GM12801 (cell line): ENCODE data around the gene ACKR2.

Experiments used
- TF ChIP-seq, protein P1 (sequence below): IDR thresholded peaks from one replicate; pipeline ENCODE4 v1.5.1; 2011; ENCODE audit warnings: control low read depth; ENCODE audit not compliant: insufficient read length; ENCODE audit errors: extremely low read depth

The ACKR2 gene

GRCh38 chr3:42827654-42828053, 18.4 kb downstream of the ACKR2 start:
- TF ChIP-seq, protein P1, sequence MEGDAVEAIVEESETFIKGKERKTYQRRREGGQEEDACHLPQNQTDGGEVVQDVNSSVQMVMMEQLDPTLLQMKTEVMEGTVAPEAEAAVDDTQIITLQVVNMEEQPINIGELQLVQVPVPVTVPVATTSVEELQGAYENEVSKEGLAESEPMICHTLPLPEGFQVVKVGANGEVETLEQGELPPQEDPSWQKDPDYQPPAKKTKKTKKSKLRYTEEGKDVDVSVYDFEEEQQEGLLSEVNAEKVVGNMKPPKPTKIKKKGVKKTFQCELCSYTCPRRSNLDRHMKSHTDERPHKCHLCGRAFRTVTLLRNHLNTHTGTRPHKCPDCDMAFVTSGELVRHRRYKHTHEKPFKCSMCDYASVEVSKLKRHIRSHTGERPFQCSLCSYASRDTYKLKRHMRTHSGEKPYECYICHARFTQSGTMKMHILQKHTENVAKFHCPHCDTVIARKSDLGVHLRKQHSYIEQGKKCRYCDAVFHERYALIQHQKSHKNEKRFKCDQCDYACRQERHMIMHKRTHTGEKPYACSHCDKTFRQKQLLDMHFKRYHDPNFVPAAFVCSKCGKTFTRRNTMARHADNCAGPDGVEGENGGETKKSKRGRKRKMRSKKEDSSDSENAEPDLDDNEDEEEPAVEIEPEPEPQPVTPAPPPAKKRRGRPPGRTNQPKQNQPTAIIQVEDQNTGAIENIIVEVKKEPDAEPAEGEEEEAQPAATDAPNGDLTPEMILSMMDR: no peak

DNA sequence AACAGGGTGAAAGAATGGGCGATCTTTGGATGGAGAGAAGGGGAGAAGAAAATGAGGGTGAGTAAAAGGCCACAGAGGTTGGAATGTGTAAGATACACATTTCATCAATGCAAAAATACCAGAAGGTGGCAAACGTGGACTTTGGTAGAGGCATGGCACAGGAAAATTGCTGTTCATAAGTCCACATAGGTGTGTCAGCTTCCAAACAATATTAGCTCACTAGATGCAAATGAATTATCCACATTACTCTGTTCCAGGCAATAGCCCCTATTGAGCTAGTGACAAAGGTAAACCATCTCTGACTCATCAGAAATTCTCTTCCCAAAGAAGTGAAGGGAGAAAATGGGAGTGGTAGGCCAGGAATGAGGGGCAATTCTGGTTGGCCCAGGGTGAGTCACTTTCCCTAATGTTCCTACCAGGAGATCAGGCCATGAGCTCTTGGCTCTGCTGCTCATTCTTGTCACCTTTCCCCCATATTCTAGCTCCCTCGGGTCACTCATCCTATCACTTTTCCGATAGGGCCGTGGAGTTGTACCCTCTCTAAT, 19.9 kb downstream of the ACKR2 start:
- TF ChIP-seq, protein P1: no peak

DNA sequence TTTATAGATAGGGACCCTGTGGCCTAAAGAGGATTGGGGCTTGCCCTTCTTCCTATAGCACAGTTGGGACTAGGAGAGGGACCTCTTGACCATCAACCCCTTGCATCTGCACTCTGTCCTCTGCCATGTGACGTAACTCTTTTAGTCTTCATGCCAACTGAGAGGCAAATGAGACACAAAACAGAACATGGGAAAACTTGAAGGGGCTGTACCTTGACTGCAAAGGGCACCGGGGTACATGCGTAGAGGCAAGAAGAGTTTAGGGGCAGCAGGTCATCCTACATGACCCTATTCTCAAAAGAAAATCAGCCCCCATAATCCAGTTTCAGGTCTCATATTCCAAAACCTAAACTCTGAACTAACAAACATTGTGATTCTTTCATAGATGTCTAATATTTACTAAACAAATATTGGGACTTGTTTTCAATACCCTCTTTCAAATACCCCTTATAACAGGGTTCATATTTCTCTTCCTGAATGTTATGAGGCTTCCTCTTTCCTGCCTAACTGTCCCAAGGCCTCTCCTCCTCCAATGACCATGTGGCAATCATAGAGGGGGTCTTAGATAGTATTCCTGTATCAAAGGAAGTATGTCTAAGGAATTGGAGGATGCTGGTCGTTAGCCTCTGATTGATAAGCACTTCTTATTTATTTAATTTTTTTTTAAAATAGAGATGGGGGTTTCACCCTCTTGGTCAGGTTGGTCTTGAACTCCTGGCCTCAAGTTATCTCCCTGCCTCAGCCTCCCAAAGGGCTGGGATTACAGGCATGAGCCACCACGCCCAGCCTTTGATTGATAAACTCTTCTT, 20.6 kb downstream of the ACKR2 start:
- TF ChIP-seq, protein P1: no peak

DNA sequence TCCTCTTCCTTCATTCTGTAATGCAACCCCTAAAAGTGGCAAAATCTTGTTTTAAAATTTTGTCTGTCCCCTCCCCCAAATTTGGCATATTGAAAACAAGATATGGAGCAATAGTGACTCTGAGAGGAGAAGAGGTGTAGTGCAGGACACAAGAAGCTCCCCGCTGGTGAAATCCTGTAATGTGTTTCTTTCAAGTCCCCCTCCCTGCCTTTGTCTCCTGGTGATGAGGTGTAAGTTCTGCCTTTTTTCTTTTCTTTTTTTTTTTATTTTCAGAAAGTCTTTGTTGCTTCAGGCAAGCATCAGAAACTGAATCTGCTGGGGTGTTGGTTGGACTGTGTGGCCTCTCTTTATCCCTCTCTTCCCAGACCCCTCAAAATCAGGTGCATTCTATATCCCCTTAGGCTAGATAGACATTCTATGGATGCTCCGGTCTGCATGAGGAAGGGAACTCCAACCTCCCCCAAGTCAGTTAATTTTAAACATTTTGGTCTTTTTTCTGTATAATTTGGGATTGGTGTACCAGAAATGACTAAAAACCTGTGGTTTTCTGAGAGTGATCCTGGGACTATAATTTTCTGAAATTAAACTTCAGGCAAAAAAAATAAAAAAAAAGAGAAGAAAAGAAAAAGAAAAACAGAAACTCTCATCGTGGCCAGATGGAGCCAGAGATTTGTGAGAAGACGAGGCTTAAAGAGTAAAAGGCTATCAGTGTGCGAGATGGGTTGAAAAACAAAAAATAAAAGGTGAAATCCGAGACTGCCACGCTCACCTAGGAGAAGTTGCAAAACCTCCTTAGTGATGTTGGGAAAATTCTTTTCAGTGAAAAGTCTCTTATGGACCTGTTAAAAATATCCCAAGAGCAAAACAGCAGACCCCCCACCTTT, 21.4 kb downstream of the ACKR2 start:
- TF ChIP-seq, protein P1: no peak

- TF ChIP-seq, protein P1: no peak
These were observed 22.1 kb downstream of the ACKR2 start for GRCh38 chr3:42831321-42831713.

GRCh38 chr3:42836150-42837123, 27.2 kb downstream of the ACKR2 start:
- TF ChIP-seq, protein P1: no peak

GRCh38 chr3:42838571-42838970, 29.3 kb downstream of the ACKR2 start:
- TF ChIP-seq, protein P1: no peak
